Measurements from ENCODE around the gene C2orf66. TPM values are rescaled to one million over a fixed set of nuclear protein-coding genes. Genes with fewer than 3 reads are reported as not detected.

C2orf66 gene
- total RNA-seq, 4 donors from 2014 or later = 0.68 TPM; not detected in 3

- no peak for TF ChIP-seq CTCF (IDR thresholded peaks at IDR 0.05; ENCODE audit: low read depth)
Measured at GRCh38 chr2:196767101-196767500, 42.1 kb downstream of the C2orf66 start.

DNA sequence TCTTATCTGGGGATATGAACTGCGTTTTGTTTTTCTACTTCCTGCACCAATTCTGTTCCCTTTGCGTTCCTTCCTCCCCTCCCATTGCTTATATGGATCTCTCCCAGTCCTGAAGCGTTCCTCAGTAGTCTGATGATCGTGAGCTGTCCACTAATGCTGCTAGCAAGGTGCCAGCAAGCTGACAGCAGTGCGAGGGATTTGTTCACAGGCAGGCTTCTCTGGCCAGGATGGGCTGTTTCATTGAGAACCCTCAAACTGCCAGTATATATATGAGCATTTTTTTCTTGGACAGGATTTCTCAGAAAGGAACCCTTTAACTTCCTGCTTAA, 49.8 kb downstream of the C2orf66 start:
- no peak for TF ChIP-seq CTCF (IDR thresholded peaks at IDR 0.05; ENCODE audit: low read depth)

- TF ChIP-seq CTCF (IDR thresholded peaks at IDR 0.05; ENCODE audit: low read depth) = no peak
Measured at GRCh38 chr2:196758474-196759377, 50.4 kb downstream of the C2orf66 start.

Small RNA genes within 50 kb of the gene (small RNA-seq; reads per million reads assigned to genes)
- not detected for gene AC012486.1

Other genes with a start within 250 kb of the C2orf66 start
- gene HECW2, start 215.8 kb downstream of the C2orf66 start, total RNA-seq = 10 to 100 TPM in 2 of 4 donors, 1 to 10 TPM in 2; 7.1 to 19.7 (median 12.0) TPM
- 1 to 10 TPM; 1.3 to 2.7 (median 2.5) TPM for gene CCDC150, start 169.6 kb downstream of the C2orf66 start, total RNA-seq
- gene GTF3C3, start 9.7 kb downstream of the C2orf66 start, total RNA-seq = 10 to 100 TPM; 33.0 to 43.7 (median 37.6) TPM
- 10 to 100 TPM in 2 of 4 donors, 1 to 10 TPM in 2; 6.6 to 17.0 (median 9.8) TPM for gene PGAP1, start 117.4 kb upstream of the C2orf66 start, total RNA-seq